Heart right ventricle (tissue), 16 donors: ENCODE results near the gene LTF. TPM values are rescaled to one million over a fixed set of nuclear protein-coding genes. Genes with fewer than 3 reads are reported as not detected.
A peak's percentile ranks its signal among the peaks of the same experiment; 100 is the strongest.

Source experiments
- ATAC-seq, 8 donors: fragments of 200-7000 bp; cut with Tn5 transposase; one replicate each; pipeline ENCODE4 v1.9.1; 2020; ENCODE audit warnings: mild to moderate bottlenecking in 8 of 8, moderate library complexity in 8 of 8, moderate number of reproducible peaks in 1 of 8
- DNase-seq, 2 donors: peaks; one replicate each; pipeline ENCODE4 v3.0.0-alpha.2; 2020
- H3K27ac ChIP-seq, 10 donors: fragments of 200-600 bp; sonication (generic) in 2 of 10; one replicate each; pipeline versions ENCODE4 v1.5.0 to v1.8.0; 2020 to 2022; ENCODE audit warnings: mild to moderate bottlenecking in 3 of 10
- H3K27me3 ChIP-seq, 7 donors: fragments of 200-600 bp; one replicate each; pipeline ENCODE4 v1.8.0; 2021 to 2022; ENCODE audit warnings: mild to moderate bottlenecking in 2 of 7
- H3K36me3 ChIP-seq, 9 donors: fragments of 200-600 bp; sonication (generic) in 1 of 9; one replicate each; pipeline versions ENCODE4 v1.5.0 to v1.8.0; 2020 to 2022; ENCODE audit warnings: mild to moderate bottlenecking in 2 of 9
- H3K4me1 ChIP-seq, 9 donors: fragments of 200-600 bp; sonication (generic) in 1 of 9; one replicate each; pipeline versions ENCODE4 v1.5.0 to v1.8.0; 2020 to 2022; ENCODE audit warnings: mild to moderate bottlenecking in 4 of 9
- H3K4me3 ChIP-seq, 10 donors: fragments of 200-600 bp; sonication (generic) in 2 of 10; one replicate each; pipeline versions ENCODE4 v1.5.0 to v1.8.0; 2020 to 2022; ENCODE audit warnings: mild to moderate bottlenecking in 7 of 10, moderate library complexity in 2 of 10
- H3K9me3 ChIP-seq, 11 donors: fragments of 200-600 bp in 10 of 11; sonication (generic) in 2 of 11; one replicate each; pipeline versions ENCODE4 v1.5.0 to v1.8.0; 2013 to 2022; ENCODE audit warnings: mild to moderate bottlenecking in 2 of 11, control low read depth in 1 of 11, moderate library complexity in 1 of 11
- WGBS, 2 donors: extraction: QIAGEN DNeasy Blood & Tissue Kit; methylation state at CpG; one replicate each; pipeline ENCODE4 v1.1.7; 2013; ENCODE audit warnings: inconsistent platforms in 1 of 2; 5-methylcytosine and 5-hydroxymethylcytosine counted together
- intact Hi-C, 10 donors: fragments of 100-400 bp; cut with DNase I; formaldehyde crosslinking; loops; one replicate each; pipeline versions ENCODE4 v1.11.1 to v1.14.2; 2022
- polyA plus RNA-seq, 2 donors: library from polyadenylated mRNA; stranded (reverse); fragments of 200-250 nt; gene quantifications; one replicate each; pipeline ENCODE4 v1.2.3, GENCODE V29; 2013
- total RNA-seq, 10 donors: library from RNA; stranded (reverse); fragmentation: NEBNext Ultra II Directional in 3 of 10; extraction: Animal tissue kit (Norgen Biotek cat#: 25700) in 3 of 10; gene quantifications; one replicate each; pipeline versions ENCODE4 v1.2.1 to v1.2.4, GENCODE V29; 2021 to 2023
- TF ChIP-seq, protein P1 (sequence below), 9 donors: fragments of 200-600 bp; sonication (generic) in 2 of 9; IDR thresholded peaks; one replicate each; pipeline versions ENCODE4 v1.5.0 to v1.8.0; 2021 to 2022; ENCODE audit warnings: antibody characterized with exemption in 9 of 9, mild to moderate bottlenecking in 5 of 9, moderate library complexity in 1 of 9
- donor health status: Arrhythmogenic right ventricular cardiomyopathy.
- donor health status: ischemic (EF 13 %, LVEDD 7.1; RV severe dilation, severe dysfunction).
- donor health status: healthy with polysubstance abuse.
- donor health status: DM: no; HTN: yes; CAD: no.
- donor health status: DM: no; HTN: no; CAD: no.
- donor health status: ischemic (EF 25% LVEDD 6.9; RV normal size, moderate dysfunction).
- donor health status: ischemic (EF 25% LVEDD 5.7; RV mildly dilated, moderate dysfunction).
- donor health status: healthy.
- donor health status: DM: yes; HTN: yes; CAD: no.
- donor health status: Ischemic cardiomyopathy.
- donor health status: ischemic (EF 35%, LVEDD 5.7; RV mildly dilated, moderate dysfunction).
- donor health status: nonischemic (EF 11% LVEDD 7.7; RV severe dilation, severe dysfunction).
- donor health status: DM: yes; HTN: yes; CAD: no.
- donor health status: PGD.
- donor health status: ischemic (EF 29% LVEDD 5.4; RV normal size, mild dysfunction).
- donor health status: nonischemic (EF 23%, LVEDD 6.1; RV moderate dilation, normal function).

Gene LTF
- total and polyA plus RNA-seq, 12 donors, result 1.7 to 7.7 (median 2.9) TPM

DNA sequence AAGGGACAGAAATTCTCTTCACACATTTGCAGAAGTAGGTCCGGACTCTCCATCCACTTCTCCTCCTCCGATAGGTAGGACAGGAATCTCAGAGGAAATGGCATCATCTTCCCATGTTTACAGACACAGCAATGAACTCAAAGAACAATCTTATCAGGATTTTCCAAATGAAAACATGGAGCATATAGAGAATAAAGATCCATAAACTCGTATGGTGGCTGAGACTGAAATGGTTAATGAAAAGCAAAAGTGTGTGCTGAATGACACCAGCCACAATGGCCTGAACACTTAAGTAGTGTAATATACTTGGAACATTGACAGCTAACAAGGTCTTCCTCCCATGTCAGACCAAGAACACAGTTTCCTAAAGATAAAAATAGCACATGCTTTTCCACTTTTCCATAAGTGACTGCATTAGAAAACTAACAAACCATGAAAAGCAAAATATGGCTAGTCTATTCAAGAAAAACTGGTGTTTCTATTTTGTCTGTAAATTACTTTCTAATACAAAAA, 51.9 kb downstream of the LTF start:
- TF ChIP-seq, protein P1, sequence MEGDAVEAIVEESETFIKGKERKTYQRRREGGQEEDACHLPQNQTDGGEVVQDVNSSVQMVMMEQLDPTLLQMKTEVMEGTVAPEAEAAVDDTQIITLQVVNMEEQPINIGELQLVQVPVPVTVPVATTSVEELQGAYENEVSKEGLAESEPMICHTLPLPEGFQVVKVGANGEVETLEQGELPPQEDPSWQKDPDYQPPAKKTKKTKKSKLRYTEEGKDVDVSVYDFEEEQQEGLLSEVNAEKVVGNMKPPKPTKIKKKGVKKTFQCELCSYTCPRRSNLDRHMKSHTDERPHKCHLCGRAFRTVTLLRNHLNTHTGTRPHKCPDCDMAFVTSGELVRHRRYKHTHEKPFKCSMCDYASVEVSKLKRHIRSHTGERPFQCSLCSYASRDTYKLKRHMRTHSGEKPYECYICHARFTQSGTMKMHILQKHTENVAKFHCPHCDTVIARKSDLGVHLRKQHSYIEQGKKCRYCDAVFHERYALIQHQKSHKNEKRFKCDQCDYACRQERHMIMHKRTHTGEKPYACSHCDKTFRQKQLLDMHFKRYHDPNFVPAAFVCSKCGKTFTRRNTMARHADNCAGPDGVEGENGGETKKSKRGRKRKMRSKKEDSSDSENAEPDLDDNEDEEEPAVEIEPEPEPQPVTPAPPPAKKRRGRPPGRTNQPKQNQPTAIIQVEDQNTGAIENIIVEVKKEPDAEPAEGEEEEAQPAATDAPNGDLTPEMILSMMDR (IDR thresholded peaks at IDR 0.05), result no peak
- H3K27ac ChIP-seq, result peak overlapping the region in 9 of 10 donors; percentile 8 to 76 (median 44)
- H3K27me3 ChIP-seq, result no peaks in the 10 kb centered on the region
- H3K4me3 ChIP-seq, result no peak overlapping the region
- peaks cover 0 to 11% (median 0%) of the 10 kb centered on the region in 9 donors for H3K36me3 ChIP-seq
- DNase-seq (no peak), ATAC-seq (peak in 5 of 8 donors; percentile 32 to 56 (median 50))
- H3K9me3 ChIP-seq, result no peaks in the 10 kb centered on the region
- intact Hi-C loops, result no loop called here
- peaks cover 3 to 85% (median 48%) of the 10 kb centered on the region in 9 donors for H3K4me1 ChIP-seq
- 32% methylated on average over 3 of the region's 3 CpGs for WGBS, 2 donors

DNA sequence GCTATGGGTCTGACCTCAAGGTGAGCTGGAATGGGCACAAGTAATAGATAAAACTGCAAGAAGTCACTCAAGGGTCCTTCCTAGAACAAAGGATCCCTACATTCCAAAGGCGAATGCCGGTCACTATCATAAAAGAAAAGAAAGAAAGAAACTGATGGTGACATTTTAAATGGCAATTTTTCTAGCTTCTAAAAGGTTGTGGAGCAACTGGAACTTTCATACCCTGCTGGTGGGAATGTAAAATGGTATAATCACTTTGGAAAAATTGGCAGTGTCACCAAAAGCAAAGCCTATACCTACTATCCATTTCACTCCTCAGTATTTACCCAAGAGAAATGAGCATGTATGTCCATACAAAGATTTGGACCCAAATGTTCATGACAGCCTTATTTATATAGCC, 53.4 kb downstream of the LTF start:
- no peak for DNase-seq
- H3K9me3 ChIP-seq, result no peaks in the 10 kb centered on the region
- H3K4me3 ChIP-seq, result no peak overlapping the region
- H3K36me3 ChIP-seq, result peaks cover 0 to 11% (median 0%) of the 10 kb centered on the region in 9 donors
- TF ChIP-seq, protein P1 (IDR thresholded peaks at IDR 0.05), result peak in 1 of 9 donors; percentile 11
- peaks cover 3 to 91% (median 55%) of the 10 kb centered on the region in 9 donors for H3K4me1 ChIP-seq
- WGBS, 2 donors, result 58 to 69% methylated on average over 2 of the region's 2 CpGs
- H3K27ac ChIP-seq, result no peak overlapping the region
- ATAC-seq, result no peak
- no peaks in the 10 kb centered on the region for H3K27me3 ChIP-seq
- intact Hi-C loops, result no loop called here

DNA sequence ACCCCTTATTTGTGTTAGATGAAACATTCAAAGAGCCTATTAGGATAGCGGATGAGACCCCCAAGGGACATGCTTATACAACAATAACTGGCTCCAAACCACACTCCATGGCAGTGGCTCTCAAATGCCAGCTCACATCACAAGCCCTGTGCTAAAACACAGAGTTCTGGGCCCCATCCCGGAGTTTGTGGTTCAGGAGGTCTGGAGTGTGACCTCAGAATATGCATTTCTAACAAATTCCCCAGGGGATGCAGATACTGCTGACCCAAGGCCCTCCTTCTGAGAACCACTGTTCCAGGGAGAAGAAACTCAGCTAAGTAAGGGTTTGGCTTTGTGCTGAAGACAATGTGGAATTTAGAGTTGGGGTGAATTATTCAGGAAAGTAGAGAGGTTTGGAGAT, 54.0 kb downstream of the LTF start:
- WGBS, 2 donors, result 75 to 87% methylated on average over 2 of the region's 2 CpGs
- Histone ChIP-seq H3K9me3 (no peaks in the 10 kb centered on the region), H3K4me1 (peaks cover 3 to 91% (median 61%) of the 10 kb centered on the region in 9 donors), H3K27ac (no peak overlapping the region), H3K4me3 (no peak overlapping the region), H3K36me3 (peaks cover 0 to 11% (median 0%) of the 10 kb centered on the region in 9 donors), H3K27me3 (no peaks in the 10 kb centered on the region)
- DNase-seq (no peak), ATAC-seq (no peak)
- intact Hi-C loops, result no loop called here
- TF ChIP-seq, protein P1 (IDR thresholded peaks at IDR 0.05), result no peak

DNA sequence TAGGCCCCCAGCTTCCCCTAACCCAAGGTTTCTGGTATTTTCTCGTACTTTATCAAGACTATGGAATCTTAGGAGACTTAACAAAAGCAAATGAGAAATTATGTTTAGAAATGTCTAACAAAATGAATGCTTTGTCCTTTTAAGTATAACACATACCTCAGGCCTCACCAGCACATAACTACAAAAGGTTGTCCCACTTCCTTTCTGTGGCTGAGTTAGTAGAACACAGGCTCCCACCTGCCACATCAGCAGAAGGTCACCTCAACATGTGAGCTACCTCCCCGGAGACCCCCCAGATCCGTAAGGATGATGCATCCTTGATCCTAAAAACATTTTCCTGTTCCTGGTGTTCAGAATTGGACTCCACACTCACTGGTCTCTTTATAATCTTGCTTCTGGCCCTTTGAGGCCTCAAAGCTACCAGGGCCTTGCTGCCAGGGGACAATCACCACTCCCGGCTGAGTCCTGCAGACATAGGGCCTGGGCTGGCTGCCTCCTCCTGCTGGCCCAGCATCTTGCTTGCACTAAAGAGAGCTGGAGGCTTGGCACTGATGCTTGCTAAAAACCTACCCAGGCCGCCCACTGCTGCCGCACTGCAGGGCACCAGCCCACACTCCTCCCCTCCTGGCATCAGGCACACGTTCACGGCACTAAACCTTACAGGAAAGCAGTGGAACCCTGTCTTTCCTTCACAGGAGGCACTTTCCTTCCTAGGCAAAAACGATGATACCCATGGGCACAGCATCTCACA, 54.8 kb downstream of the LTF start:
- peak overlapping the region in 1 of 10 donors; percentile 11 for H3K27ac ChIP-seq
- DNase-seq (peak in 1 of 2 donors; percentile 41), ATAC-seq (peak in 3 of 8 donors; percentile 15 to 72 (median 29))
- intact Hi-C loops, result no loop called here
- no peaks in the 10 kb centered on the region for H3K27me3 ChIP-seq
- TF ChIP-seq, protein P1 (IDR thresholded peaks at IDR 0.05), result no peak
- 75 to 80% methylated on average over 9 of the region's 9 CpGs for WGBS, 2 donors
- H3K9me3 ChIP-seq, result no peaks in the 10 kb centered on the region
- H3K36me3 ChIP-seq, result peaks cover 0 to 11% (median 0%) of the 10 kb centered on the region in 9 donors
- peaks cover 3 to 92% (median 62%) of the 10 kb centered on the region in 9 donors for H3K4me1 ChIP-seq
- H3K4me3 ChIP-seq, result no peak overlapping the region
